Glutamatergic neuron (in vitro differentiated cells): ENCODE data around the gene EHD4. TPM values are rescaled to one million over a fixed set of nuclear protein-coding genes. Genes with fewer than 3 reads are reported as not detected.
A peak's percentile ranks its signal among the peaks of the same experiment; 100 is the strongest.

Source experiments
- DNase-seq: peaks from one replicate; pipeline ENCODE4 v3.0.0; 2022
- H3K27ac Mint-ChIP-seq: one replicate; pipeline ENCODE4 v1.8.0; 2020; ENCODE audit warnings: mild to moderate bottlenecking, mixed read lengths, inconsistent platforms; ENCODE audit not compliant: unreplicated experiment
- H3K27me3 Mint-ChIP-seq: one replicate; pipeline ENCODE4 v1.8.0; 2020; ENCODE audit warnings: mild to moderate bottlenecking, moderate library complexity, mixed read lengths, inconsistent platforms; ENCODE audit not compliant: unreplicated experiment
- H3K36me3 Mint-ChIP-seq: one replicate; pipeline ENCODE4 v1.8.0; 2020; ENCODE audit warnings: mild to moderate bottlenecking, mixed read lengths, inconsistent platforms; ENCODE audit not compliant: unreplicated experiment
- H3K4me1 Mint-ChIP-seq: one replicate; pipeline ENCODE4 v1.8.0; 2020; ENCODE audit warnings: mild to moderate bottlenecking, low read depth, mixed read lengths, inconsistent platforms; ENCODE audit not compliant: unreplicated experiment
- H3K4me3 Mint-ChIP-seq: one replicate; pipeline ENCODE4 v1.8.0; 2020; ENCODE audit warnings: mild to moderate bottlenecking, mixed read lengths, inconsistent platforms; ENCODE audit not compliant: unreplicated experiment
- H3K9me3 Mint-ChIP-seq: one replicate; pipeline ENCODE4 v1.8.0; 2020; ENCODE audit warnings: mild to moderate bottlenecking, moderate library complexity, mixed read lengths, inconsistent platforms; ENCODE audit not compliant: unreplicated experiment
- CTCF ChIP-seq: fragments of 200-600 bp; sonication (generic); IDR thresholded peaks from one replicate; pipeline ENCODE4 v1.5.0; 2021; ENCODE audit not compliant: partially characterized antibody, unreplicated experiment
- total RNA-seq: library from RNA; stranded (reverse); fragmentation: NEBNext Ultra II Directional; extraction: Animal tissue kit (Norgen Biotek cat#: 25700); gene quantifications from one replicate; pipeline ENCODE4 v1.2.1, GENCODE V29; 2021; ENCODE audit not compliant: unreplicated experiment

The EHD4 gene
- total RNA-seq, 1 donor from 2014 or later = 4.0 TPM

- no peaks in the 10 kb centered on the region for H3K36me3 Mint-ChIP-seq
- no peak for TF ChIP-seq CTCF
- peaks cover 7% of the 10 kb centered on the region for H3K4me1 Mint-ChIP-seq
- H3K4me3 Mint-ChIP-seq = no peak overlapping the region
- DNase-seq = no peak
- no peak overlapping the region for H3K27ac Mint-ChIP-seq
- no peaks in the 10 kb centered on the region for H3K27me3 Mint-ChIP-seq
- H3K9me3 Mint-ChIP-seq = peaks cover 10% of the 10 kb centered on the region
Measured at GRCh38 chr15:41948490-41948889, 23.9 kb downstream of the EHD4 start.

GRCh38 chr15:41946970-41947369, 25.4 kb downstream of the EHD4 start:
- Mint-ChIP-seq H3K36me3 (no peaks in the 10 kb centered on the region), H3K9me3 (peaks cover 8% of the 10 kb centered on the region), H3K27me3 (peaks cover 4% of the 10 kb centered on the region), H3K4me1 (peaks cover 7% of the 10 kb centered on the region), H3K4me3 (no peak overlapping the region), H3K27ac (no peak overlapping the region)
- TF ChIP-seq CTCF = no peak
- no peak for DNase-seq

GRCh38 chr15:41945731-41946130, 26.6 kb downstream of the EHD4 start:
- H3K36me3 Mint-ChIP-seq = no peaks in the 10 kb centered on the region
- no peak overlapping the region for H3K27ac Mint-ChIP-seq
- no peak overlapping the region for H3K4me3 Mint-ChIP-seq
- DNase-seq = no peak
- peaks cover 6% of the 10 kb centered on the region for H3K4me1 Mint-ChIP-seq
- TF ChIP-seq CTCF = no peak
- peaks cover 4% of the 10 kb centered on the region for H3K27me3 Mint-ChIP-seq
- peaks cover 8% of the 10 kb centered on the region for H3K9me3 Mint-ChIP-seq

DNA sequence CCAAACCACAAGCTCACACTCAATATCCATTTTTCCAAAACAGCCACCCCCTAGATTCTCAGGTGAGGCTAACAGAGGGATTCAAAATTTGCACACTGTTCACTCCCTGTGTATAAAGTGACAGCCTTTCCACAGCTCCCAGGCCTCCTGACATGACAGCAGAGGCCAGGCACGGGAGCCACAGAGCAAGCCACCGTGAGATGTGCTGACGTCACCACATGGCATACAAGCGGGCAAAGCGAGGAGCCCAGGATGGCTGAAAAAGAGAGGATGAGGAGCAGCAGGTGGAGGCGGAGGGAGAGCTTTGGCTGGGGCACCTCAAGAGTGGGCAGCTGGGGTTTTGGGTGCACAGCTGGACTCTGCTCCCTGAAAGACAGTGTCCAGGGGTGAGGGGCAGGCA, 27.1 kb downstream of the EHD4 start:
- no peaks in the 10 kb centered on the region for H3K36me3 Mint-ChIP-seq
- H3K4me3 Mint-ChIP-seq = no peak overlapping the region
- H3K27ac Mint-ChIP-seq = peak overlapping the region; percentile 34
- TF ChIP-seq CTCF = no peak
- DNase-seq = no peak
- H3K27me3 Mint-ChIP-seq = peaks cover 4% of the 10 kb centered on the region
- peaks cover 8% of the 10 kb centered on the region for H3K9me3 Mint-ChIP-seq
- peaks cover 6% of the 10 kb centered on the region for H3K4me1 Mint-ChIP-seq

DNA sequence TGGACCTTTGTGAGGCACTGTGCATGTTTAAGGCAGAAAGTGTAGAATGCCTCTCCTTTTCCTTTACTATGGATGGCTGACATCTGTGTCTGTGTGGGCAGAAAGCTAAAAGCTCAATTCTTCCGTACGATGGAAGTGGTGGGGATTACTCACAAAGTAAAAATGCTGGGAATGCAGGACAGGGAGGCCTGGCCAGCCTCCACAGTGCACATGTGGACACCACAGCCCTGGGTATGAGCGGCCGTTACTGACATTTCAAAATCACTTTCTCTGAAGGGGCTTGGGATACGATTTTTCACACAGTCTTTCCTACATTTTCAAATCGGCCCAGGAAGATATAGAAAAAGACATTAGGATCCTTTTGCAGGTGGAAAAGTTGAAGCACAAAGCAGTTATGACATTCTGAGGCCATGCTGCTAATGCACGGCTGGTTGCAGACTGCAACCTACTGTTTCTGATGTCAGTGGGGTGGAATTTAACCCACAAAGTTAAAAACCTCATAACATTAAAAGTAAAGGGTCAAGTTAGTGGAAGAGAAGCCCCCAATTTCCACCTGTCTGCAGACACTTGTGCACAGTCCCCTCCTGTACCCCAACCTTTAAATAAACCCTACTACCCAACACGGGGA, 27.9 kb downstream of the EHD4 start:
- no peak overlapping the region for H3K4me3 Mint-ChIP-seq
- H3K27ac Mint-ChIP-seq = no peak overlapping the region
- H3K4me1 Mint-ChIP-seq = peaks cover 6% of the 10 kb centered on the region

More for the DNA sequence above, 27.9 kb downstream of the EHD4 start:
- Mint-ChIP-seq H3K9me3 (peaks cover 8% of the 10 kb centered on the region), H3K36me3 (no peaks in the 10 kb centered on the region), H3K27me3 (peaks cover 4% of the 10 kb centered on the region)
- no peak for TF ChIP-seq CTCF
- no peak for DNase-seq
